Measurements from ENCODE around the gene CDH4. TPM values are rescaled to one million over a fixed set of nuclear protein-coding genes. Genes with fewer than 3 reads are reported as not detected.

Gene CDH4
- total and polyA plus RNA-seq, 2 of the 13 experiments (the other 11 are each of a cell fraction or from before 2014, with no cell fraction given): not detected

DNA sequence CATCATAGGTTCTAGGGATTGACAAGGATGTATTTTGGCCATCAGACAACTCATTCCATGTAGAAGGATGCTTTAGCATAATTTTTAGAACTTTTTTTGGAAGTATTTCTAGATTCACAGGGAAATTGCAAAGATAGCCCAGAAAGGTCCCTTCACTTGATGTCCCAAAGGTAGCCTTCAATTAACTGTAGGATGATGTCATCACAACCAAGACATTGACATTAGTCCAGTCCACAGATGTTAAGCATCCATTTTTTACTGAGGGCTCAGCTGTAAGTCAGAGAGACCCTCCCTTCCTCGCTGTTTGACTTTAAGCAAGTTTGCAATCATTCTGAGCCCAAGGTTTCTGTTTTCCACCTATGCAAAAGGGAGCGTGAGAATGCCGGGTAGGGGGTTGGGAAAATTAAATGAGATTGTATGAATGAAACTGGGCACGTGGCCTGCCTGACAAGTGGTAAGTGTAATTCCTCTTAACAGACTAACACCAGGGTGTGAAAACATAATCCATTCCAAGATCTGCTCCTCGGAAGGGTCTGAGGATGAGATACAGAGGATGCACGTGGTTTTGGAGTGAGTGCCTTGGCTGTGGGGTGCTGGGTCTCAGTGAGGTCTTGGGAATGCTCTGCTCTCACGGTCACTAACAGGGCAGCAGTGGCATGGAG, 126.8 kb downstream of the CDH4 start:
- Histone ChIP-seq H3K36me3 (replicated peaks in 1 of 2; ENCODE audit: control insufficient read depth in 1 of 2, insufficient read depth in 2 of 2, low read length in 2 of 2) (no peaks in the 10 kb centered on the region), H2AFZ (ENCODE audit: low read length) (no peak overlapping the region), H3K27ac (ENCODE audit: extremely low read length, insufficient read depth, low read length) (no peak overlapping the region), H3K9me3 (ENCODE audit: low read length) (peaks cover 37% of the 10 kb centered on the region), H3K4me1 (ENCODE audit: insufficient read depth, low read length) (no peaks in the 10 kb centered on the region), H4K20me1 (ENCODE audit: insufficient read depth, low read length) (no peaks in the 10 kb centered on the region), H3K27me3 (ENCODE audit: control insufficient read depth in 1 of 2, insufficient read depth in 2 of 2, low read length in 2 of 2) (0 out of 5 replicates have a peak, but pooled peaks cover 0 to 2% of the 10 kb centered on the region in 2 experiments), H3K4me3 (replicated peaks in 1 of 3; ENCODE audit: insufficient read depth in 1 of 3, low read depth in 2 of 3, low read length in 3 of 3) (no peak overlapping the region), H3K9ac (ENCODE audit: insufficient read depth, low read depth, low read length) (no peak overlapping the region), H3K4me2 (ENCODE audit: low read depth, low read length) (no peak overlapping the region), H3K79me2 (ENCODE audit: insufficient read depth, low read length) (no peaks in the 10 kb centered on the region)
- CTCF ChIA-PET (ENCODE audit: low intra/inter-chr PET ratio, low total read pairs): no interaction called here
- WGBS (ENCODE audit: low lambda C conversion rate): 18% methylated on average over 7 of the region's 7 CpGs
- TF ChIP-seq, protein P1, sequence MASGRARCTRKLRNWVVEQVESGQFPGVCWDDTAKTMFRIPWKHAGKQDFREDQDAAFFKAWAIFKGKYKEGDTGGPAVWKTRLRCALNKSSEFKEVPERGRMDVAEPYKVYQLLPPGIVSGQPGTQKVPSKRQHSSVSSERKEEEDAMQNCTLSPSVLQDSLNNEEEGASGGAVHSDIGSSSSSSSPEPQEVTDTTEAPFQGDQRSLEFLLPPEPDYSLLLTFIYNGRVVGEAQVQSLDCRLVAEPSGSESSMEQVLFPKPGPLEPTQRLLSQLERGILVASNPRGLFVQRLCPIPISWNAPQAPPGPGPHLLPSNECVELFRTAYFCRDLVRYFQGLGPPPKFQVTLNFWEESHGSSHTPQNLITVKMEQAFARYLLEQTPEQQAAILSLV (CRISPR knock-in tag; IDR thresholded peaks at IDR 0.05; ENCODE audit: borderline replicate concordance): no peak
- TF ChIP-seq, protein P2, sequence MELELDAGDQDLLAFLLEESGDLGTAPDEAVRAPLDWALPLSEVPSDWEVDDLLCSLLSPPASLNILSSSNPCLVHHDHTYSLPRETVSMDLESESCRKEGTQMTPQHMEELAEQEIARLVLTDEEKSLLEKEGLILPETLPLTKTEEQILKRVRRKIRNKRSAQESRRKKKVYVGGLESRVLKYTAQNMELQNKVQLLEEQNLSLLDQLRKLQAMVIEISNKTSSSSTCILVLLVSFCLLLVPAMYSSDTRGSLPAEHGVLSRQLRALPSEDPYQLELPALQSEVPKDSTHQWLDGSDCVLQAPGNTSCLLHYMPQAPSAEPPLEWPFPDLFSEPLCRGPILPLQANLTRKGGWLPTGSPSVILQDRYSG (CRISPR knock-in tag; IDR thresholded peaks at IDR 0.05): no peak
- TF ChIP-seq ATF7 (IDR thresholded peaks at IDR 0.05) (peak; percentile 96), ATF7 (CRISPR knock-in tag; IDR thresholded peaks at IDR 0.05) (no peak), ZBTB1 (CRISPR knock-in tag; IDR thresholded peaks at IDR 0.05; ENCODE audit: borderline replicate concordance) (no peak), PLRG1 (conservative IDR thresholded peaks at IDR 0.05) (no peak), ZNF205 (CRISPR knock-in tag; IDR thresholded peaks at IDR 0.05) (no peak), KDM5A (IDR thresholded peaks at IDR 0.05; ENCODE audit: borderline replicate concordance, low read length) (no peak), CREB1 (IDR thresholded peaks at IDR 0.05) (peak; percentile 5; the same call in 1 of the 2 replicates), CREB1 (CRISPR knock-in tag; IDR thresholded peaks at IDR 0.05) (no peak)
- TF ChIP-seq, protein P3, sequence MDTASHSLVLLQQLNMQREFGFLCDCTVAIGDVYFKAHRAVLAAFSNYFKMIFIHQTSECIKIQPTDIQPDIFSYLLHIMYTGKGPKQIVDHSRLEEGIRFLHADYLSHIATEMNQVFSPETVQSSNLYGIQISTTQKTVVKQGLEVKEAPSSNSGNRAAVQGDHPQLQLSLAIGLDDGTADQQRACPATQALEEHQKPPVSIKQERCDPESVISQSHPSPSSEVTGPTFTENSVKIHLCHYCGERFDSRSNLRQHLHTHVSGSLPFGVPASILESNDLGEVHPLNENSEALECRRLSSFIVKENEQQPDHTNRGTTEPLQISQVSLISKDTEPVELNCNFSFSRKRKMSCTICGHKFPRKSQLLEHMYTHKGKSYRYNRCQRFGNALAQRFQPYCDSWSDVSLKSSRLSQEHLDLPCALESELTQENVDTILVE (CRISPR knock-in tag; IDR thresholded peaks at IDR 0.05): no peak
- TF ChIP-seq, protein P4, sequence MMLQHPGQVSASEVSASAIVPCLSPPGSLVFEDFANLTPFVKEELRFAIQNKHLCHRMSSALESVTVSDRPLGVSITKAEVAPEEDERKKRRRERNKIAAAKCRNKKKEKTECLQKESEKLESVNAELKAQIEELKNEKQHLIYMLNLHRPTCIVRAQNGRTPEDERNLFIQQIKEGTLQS (CRISPR knock-in tag; IDR thresholded peaks at IDR 0.05): no peak
- TF ChIP-seq, protein P5, sequence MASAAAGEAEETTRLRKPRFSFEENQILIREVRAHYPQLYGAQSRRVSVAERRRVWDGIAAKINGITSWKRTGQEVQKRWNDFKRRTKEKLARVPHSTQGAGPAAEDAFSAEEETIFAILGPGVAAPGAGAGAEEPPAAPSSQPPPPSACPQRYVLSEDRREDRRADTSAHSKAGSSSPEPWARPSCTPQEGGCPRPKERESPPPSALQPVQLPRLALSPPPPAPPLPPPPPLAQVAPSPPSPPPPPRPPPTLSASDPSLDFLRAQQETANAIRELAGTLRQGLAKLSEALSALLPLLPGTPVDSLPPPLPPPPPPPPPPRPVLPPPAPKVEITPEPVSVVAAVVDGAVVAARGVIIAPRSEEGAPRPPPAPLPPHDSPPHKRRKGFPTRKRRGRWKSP (CRISPR knock-in tag; IDR thresholded peaks at IDR 0.05): no peak
- TF ChIP-seq, protein P6, sequence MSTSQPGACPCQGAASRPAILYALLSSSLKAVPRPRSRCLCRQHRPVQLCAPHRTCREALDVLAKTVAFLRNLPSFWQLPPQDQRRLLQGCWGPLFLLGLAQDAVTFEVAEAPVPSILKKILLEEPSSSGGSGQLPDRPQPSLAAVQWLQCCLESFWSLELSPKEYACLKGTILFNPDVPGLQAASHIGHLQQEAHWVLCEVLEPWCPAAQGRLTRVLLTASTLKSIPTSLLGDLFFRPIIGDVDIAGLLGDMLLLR (CRISPR knock-in tag; IDR thresholded peaks at IDR 0.05): no peak
- TF ChIP-seq, protein P7, sequence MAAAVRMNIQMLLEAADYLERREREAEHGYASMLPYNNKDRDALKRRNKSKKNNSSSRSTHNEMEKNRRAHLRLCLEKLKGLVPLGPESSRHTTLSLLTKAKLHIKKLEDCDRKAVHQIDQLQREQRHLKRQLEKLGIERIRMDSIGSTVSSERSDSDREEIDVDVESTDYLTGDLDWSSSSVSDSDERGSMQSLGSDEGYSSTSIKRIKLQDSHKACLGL (CRISPR knock-in tag; IDR thresholded peaks at IDR 0.05): no peak
- no peak for DNase-seq (ENCODE audit: low spot score)
- no peak for FAIRE-seq
- no TSS peak for BruUV-seq (replicated peaks)
- in situ Hi-C loops (cut with HindIII; ENCODE audit: extremely low pct_ligation_motif_present, low pct_unique_long_range_greater_than_20kb) (no loop called here), intact Hi-C loops (cut with micrococcal nuclease; ENCODE audit: unreplicated experiment) (no loop called here)
- ATAC-seq: no peak
- POLR2A ChIA-PET: no interaction called here

All from HepG2 (cell line).